IPS DF 6.9 (cell line): ENCODE results near the gene CUBN.

Source experiments
- DNase-seq: peaks from one replicate; pipeline ENCODE4 v3.0.0-alpha.2; 2013; ENCODE audit warnings: low read depth, low spot score
- H3K27ac ChIP-seq: one replicate; pipeline ENCODE4 v1.5.1; 2013; ENCODE audit warnings: low read length, control low read depth
- H3K27me3 ChIP-seq: 2 replicates; pipeline ENCODE4 v1.6.1; 2013; ENCODE audit warnings: mild to moderate bottlenecking, low read length; ENCODE audit not compliant: control insufficient read depth, insufficient read depth
- H3K36me3 ChIP-seq: 2 replicates; pipeline ENCODE4 v1.6.1; 2013; ENCODE audit warnings: low read length; ENCODE audit not compliant: control insufficient read depth, insufficient read depth
- H3K4me1 ChIP-seq: 2 replicates; pipeline ENCODE4 v1.6.1; 2013; ENCODE audit warnings: low read length; ENCODE audit not compliant: control insufficient read depth, insufficient read depth
- H3K4me3 ChIP-seq: 2 replicates; pipeline ENCODE4 v1.5.1; 2013; ENCODE audit warnings: mild to moderate bottlenecking, low read length
- H3K9me3 ChIP-seq: 2 replicates; pipeline ENCODE4 v1.6.1; 2013; ENCODE audit warnings: low read length, inconsistent platforms; ENCODE audit not compliant: control insufficient read depth, insufficient read depth
- WGBS: extraction: QIAGEN DNeasy Blood & Tissue Kit; methylation state at CpG from one replicate; pipeline ENCODE4 v1.1.7; 2013; ENCODE audit warnings: mixed read lengths, missing lambda C conversion rate; ENCODE audit not compliant: insufficient read length, insufficient coverage; 5-methylcytosine and 5-hydroxymethylcytosine counted together

Gene CUBN

DNA sequence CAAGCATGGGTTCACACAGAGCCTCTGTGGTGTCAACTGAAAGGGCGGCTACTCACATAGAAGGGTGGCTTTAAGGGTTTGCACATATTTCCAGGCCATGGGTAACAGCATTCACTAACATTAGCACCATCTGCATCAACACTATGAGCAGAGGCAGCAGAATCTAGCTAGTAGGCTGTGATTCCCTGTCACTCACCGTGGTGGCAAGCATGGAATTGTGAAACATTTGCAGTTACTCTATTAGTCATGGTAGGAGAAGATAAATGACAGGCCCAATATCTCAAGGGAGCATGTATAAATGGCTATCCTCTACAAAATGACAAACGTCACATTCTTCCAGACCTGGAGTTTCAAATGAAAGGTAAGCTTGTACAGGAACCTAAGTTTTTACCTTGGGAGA lies 32.2 kb upstream of the CUBN start:
- Histone ChIP-seq H3K36me3 (no peaks in the 10 kb centered on the region), H3K9me3 (no peaks in the 10 kb centered on the region), H3K4me3 (no peak overlapping the region), H3K4me1 (no peaks in the 10 kb centered on the region), H3K27me3 (no peaks in the 10 kb centered on the region), H3K27ac (no peak overlapping the region)
- no peak for DNase-seq
- WGBS, result no CpG with 5 or more reads among the region's 3 CpGs

DNA sequence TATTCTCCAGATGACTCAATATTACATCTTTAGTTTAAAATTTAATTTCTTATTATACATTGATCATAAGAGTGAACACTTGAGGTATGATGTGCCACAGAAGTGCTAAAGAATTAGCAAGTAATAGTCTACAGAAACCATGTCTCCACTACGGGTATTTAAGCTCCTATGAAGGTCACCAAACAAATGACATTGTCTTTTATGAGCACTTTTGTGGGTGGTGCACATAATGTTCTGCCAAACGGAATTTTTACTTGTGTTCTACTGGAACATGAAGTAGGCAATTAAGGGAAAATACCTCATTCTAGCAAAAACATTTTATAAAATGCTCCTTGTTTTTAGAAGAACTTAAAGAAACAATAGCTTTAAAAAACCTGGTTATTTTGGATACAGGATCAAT lies 27.4 kb upstream of the CUBN start:
- H3K4me1 ChIP-seq, result no peaks in the 10 kb centered on the region
- no peak overlapping the region for H3K27ac ChIP-seq
- H3K4me3 ChIP-seq, result no peak overlapping the region
- DNase-seq, result no peak
- H3K36me3 ChIP-seq, result no peaks in the 10 kb centered on the region
- H3K27me3 ChIP-seq, result no peaks in the 10 kb centered on the region
- H3K9me3 ChIP-seq, result no peaks in the 10 kb centered on the region
- no CpG with 5 or more reads among the region's 2 CpGs for WGBS

- no peaks in the 10 kb centered on the region for H3K4me1 ChIP-seq
- H3K36me3 ChIP-seq, result no peaks in the 10 kb centered on the region
- H3K9me3 ChIP-seq, result no peaks in the 10 kb centered on the region
- H3K4me3 ChIP-seq, result no peak overlapping the region
- H3K27ac ChIP-seq, result no peak overlapping the region
- DNase-seq, result no peak
- no peaks in the 10 kb centered on the region for H3K27me3 ChIP-seq
These were observed 26.2 kb upstream of the CUBN start for GRCh38 chr10:17155826-17156225.

GRCh38 chr10:17154116-17154515 lies 24.5 kb upstream of the CUBN start:
- H3K4me1 ChIP-seq, result no peaks in the 10 kb centered on the region
- no peaks in the 10 kb centered on the region for H3K27me3 ChIP-seq
- H3K27ac ChIP-seq, result no peak overlapping the region
- H3K36me3 ChIP-seq, result no peaks in the 10 kb centered on the region
- no peak overlapping the region for H3K4me3 ChIP-seq
- no peak for DNase-seq
- H3K9me3 ChIP-seq, result no peaks in the 10 kb centered on the region

GRCh38 chr10:17153321-17153720 lies 23.7 kb upstream of the CUBN start:
- no peak overlapping the region for H3K27ac ChIP-seq
- no peaks in the 10 kb centered on the region for H3K9me3 ChIP-seq
- no peaks in the 10 kb centered on the region for H3K4me1 ChIP-seq
- H3K36me3 ChIP-seq, result no peaks in the 10 kb centered on the region
- no peak for DNase-seq
- H3K4me3 ChIP-seq, result no peak overlapping the region
- no CpG with 5 or more reads among the region's 5 CpGs for WGBS
- H3K27me3 ChIP-seq, result no peaks in the 10 kb centered on the region

DNA sequence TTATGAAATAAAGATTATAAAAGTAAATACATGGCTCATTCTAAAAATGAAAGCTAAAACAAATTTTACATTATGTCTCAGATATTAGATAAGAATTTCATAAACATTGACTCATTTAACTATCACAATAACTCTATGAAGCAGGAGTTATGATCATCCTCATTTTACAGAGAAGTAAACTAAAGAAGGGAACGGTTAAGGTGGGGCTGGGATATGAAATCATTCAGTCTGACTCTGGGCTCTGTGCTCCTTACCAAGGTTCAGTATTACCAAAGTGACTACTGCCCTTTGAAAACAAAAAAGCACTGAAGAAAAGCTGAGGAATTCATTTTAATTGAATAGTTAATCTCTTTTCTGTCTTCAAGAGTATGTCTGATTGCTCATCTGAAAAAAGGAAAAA lies 22.1 kb upstream of the CUBN start:
- no CpG with 5 or more reads among the region's 1 CpG for WGBS

DNA sequence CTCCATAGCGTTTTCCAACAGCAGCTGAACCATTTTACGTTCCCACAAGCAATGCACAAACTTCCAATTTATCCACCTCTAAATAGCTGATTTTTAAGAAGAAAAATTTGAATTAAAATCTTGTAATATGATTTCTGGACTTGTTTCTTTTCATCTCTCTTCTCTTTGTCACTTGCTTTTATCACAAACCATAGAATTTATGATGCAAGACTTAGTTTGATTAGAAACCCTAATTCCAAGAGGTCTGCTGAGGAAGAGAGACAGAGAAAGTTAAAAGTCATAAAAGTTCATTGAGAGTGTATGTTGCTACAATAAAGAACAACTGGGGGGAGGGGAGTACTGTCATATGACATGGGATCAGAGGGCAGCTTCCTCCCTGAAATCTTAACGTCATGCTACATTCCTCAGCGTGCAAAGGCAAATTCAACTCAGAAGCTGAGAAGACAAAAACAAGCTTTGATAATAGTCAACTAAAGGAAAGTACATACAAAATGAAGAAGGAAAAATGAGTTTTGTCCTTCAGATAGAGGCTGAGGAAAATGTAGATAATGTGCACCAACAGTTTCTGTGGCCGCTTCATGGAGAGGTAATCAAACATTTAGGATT lies 18.4 kb upstream of the CUBN start:
- H3K9me3 ChIP-seq, result no peaks in the 10 kb centered on the region
- H3K36me3 ChIP-seq, result no peaks in the 10 kb centered on the region
- no CpG with 5 or more reads among the region's 5 CpGs for WGBS
- DNase-seq, result no peak
- H3K27ac ChIP-seq, result no peak overlapping the region
- H3K4me3 ChIP-seq, result no peak overlapping the region
- H3K27me3 ChIP-seq, result no peaks in the 10 kb centered on the region
- 0 out of 2 replicates have a peak, but pooled peaks cover 1% of the 10 kb centered on the region for H3K4me1 ChIP-seq

More for the DNA sequence above, 22.1 kb upstream of the CUBN start:
- 0 out of 2 replicates have a peak, but pooled peaks cover 1% of the 10 kb centered on the region for H3K4me1 ChIP-seq
- H3K27me3 ChIP-seq, result no peaks in the 10 kb centered on the region
- no peak overlapping the region for H3K4me3 ChIP-seq
- no peak for DNase-seq
- H3K36me3 ChIP-seq, result no peaks in the 10 kb centered on the region
- no peak overlapping the region for H3K27ac ChIP-seq
- H3K9me3 ChIP-seq, result no peaks in the 10 kb centered on the region

DNA sequence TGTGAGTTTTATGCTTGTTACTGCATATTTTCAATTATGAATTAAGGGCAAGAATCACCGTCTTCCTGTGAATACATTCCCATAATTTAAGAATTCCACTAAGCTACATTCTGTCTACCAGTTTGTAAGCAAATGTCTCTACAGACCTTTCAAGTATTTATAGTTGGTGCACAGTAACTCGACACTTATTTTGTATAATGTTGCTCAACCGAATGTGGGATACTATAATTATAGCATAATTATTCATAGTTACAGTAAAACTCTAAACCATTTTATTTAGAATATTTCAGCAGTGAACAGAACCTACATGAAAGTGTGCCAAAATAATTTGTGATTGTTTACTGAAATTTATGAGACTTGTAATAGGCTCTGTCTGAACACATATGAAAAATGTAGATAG lies 17.3 kb upstream of the CUBN start:
- Histone ChIP-seq H3K27me3 (no peaks in the 10 kb centered on the region), H3K36me3 (no peaks in the 10 kb centered on the region), H3K4me1 (0 out of 2 replicates have a peak, but pooled peaks cover 1% of the 10 kb centered on the region), H3K4me3 (no peak overlapping the region), H3K27ac (no peak overlapping the region), H3K9me3 (no peaks in the 10 kb centered on the region)
- no CpG with 5 or more reads among the region's 3 CpGs for whole genome bisulfite sequencing
- DNase-seq, result no peak

DNA sequence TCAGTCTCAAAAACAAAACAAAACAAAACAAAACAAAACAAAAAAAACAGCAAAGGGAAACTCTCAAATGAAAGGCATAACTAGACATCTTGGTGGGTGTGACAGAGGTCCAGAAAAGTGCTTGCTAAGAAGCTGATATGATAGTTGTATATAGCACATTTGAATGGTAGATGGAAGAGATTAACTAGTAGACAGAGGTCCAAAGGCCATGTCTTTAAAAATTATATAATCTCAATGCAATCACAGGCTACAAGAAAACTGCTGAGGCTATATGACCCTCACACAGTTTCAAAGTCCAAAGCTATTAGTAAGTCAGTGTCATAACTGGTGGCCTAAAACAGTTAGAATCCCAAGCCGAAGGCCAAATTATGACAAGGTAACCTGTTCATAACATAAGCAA lies 15.6 kb upstream of the CUBN start:
- WGBS, result no CpG with 5 or more reads among the region's 1 CpG
- no peaks in the 10 kb centered on the region for H3K36me3 ChIP-seq
- no peaks in the 10 kb centered on the region for H3K27me3 ChIP-seq
- no peak for DNase-seq
- H3K4me1 ChIP-seq, result 0 out of 2 replicates have a peak, but pooled peaks cover 1% of the 10 kb centered on the region
- H3K9me3 ChIP-seq, result no peaks in the 10 kb centered on the region
- no peak overlapping the region for H3K4me3 ChIP-seq
- no peak overlapping the region for H3K27ac ChIP-seq

GRCh38 chr10:17144757-17145156 lies 15.1 kb upstream of the CUBN start:
- Histone ChIP-seq H3K27ac (no peak overlapping the region), H3K4me3 (no peak overlapping the region), H3K9me3 (no peaks in the 10 kb centered on the region), H3K36me3 (no peaks in the 10 kb centered on the region), H3K27me3 (no peaks in the 10 kb centered on the region), H3K4me1 (0 out of 2 replicates have a peak, but pooled peaks cover 1% of the 10 kb centered on the region)
- WGBS, result no CpG with 5 or more reads among the region's 5 CpGs
- DNase-seq, result no peak

- DNase-seq, result no peak
- Histone ChIP-seq H3K27ac (no peak overlapping the region), H3K4me3 (no peak overlapping the region), H3K9me3 (no peaks in the 10 kb centered on the region), H3K4me1 (0 out of 2 replicates have a peak, but pooled peaks cover 1% of the 10 kb centered on the region), H3K36me3 (no peaks in the 10 kb centered on the region), H3K27me3 (no peaks in the 10 kb centered on the region)
- no CpG with 5 or more reads among the region's 2 CpGs for WGBS
These were observed 14.4 kb upstream of the CUBN start for GRCh38 chr10:17144032-17144431.
